ENCODE data around the gene PAK6. TPM values are rescaled to one million over a fixed set of nuclear protein-coding genes. Genes with fewer than 3 reads are reported as not detected.

The PAK6 gene
- total RNA-seq, 1 donor from 2014 or later: not detected

- H3K27me3 ChIP-seq: peaks cover 28% of the 10 kb centered on the region
- peaks cover 15 to 22% of the 10 kb centered on the region in 2 donors for H3K4me1 ChIP-seq
- H3K4me3 ChIP-seq: no peak overlapping the region
- H3K27ac ChIP-seq: no peak overlapping the region
- intact Hi-C loops (cut with DNase I): no loop called here
- no peaks in the 10 kb centered on the region for H3K9me3 ChIP-seq
- no peak for DNase-seq (ENCODE audit: low spot score in 2 of 2)
- H3K36me3 ChIP-seq: no peaks in the 10 kb centered on the region
- no peak for TF ChIP-seq CTCF (IDR thresholded peaks at IDR 0.05)
These were observed 46.3 kb downstream of the PAK6 start for GRCh38 chr15:40285151-40285550.

- intact Hi-C loops (cut with DNase I): no loop called here
- H3K27me3 ChIP-seq: peaks cover 24% of the 10 kb centered on the region
- TF ChIP-seq CTCF (IDR thresholded peaks at IDR 0.05): no peak
These were observed 46.7 kb downstream of the PAK6 start for GRCh38 chr15:40285554-40286011.

GRCh38 chr15:40286061-40286532 is 47.2 kb downstream of the PAK6 start:
- H3K4me3 ChIP-seq: no peak overlapping the region
- no peak overlapping the region for H3K27ac ChIP-seq
- DNase-seq (ENCODE audit: low spot score in 2 of 2): no peak
- H3K36me3 ChIP-seq: no peaks in the 10 kb centered on the region
- no peaks in the 10 kb centered on the region for H3K9me3 ChIP-seq
- peaks cover 21% of the 10 kb centered on the region for H3K27me3 ChIP-seq
- intact Hi-C loops (cut with DNase I): no loop called here
- no peak for TF ChIP-seq CTCF (IDR thresholded peaks at IDR 0.05)
- peaks cover 17 to 22% of the 10 kb centered on the region in 2 donors for H3K4me1 ChIP-seq

More at GRCh38 chr15:40285554-40286011, 46.7 kb downstream of the PAK6 start:
- Histone ChIP-seq H3K36me3 (no peaks in the 10 kb centered on the region), H3K9me3 (no peaks in the 10 kb centered on the region), H3K27ac (no peak overlapping the region), H3K4me1 (peaks cover 15 to 22% of the 10 kb centered on the region in 2 donors), H3K4me3 (no peak overlapping the region)
- DNase-seq (ENCODE audit: low spot score in 2 of 2): no peak

- no peak for TF ChIP-seq CTCF (IDR thresholded peaks at IDR 0.05)
- Histone ChIP-seq H3K9me3 (no peaks in the 10 kb centered on the region), H3K36me3 (no peaks in the 10 kb centered on the region), H3K4me3 (no peak overlapping the region), H3K4me1 (peaks cover 16% of the 10 kb centered on the region in 2 donors), H3K27ac (no peak overlapping the region), H3K27me3 (peaks cover 14% of the 10 kb centered on the region)
- no peak for DNase-seq (ENCODE audit: low spot score in 2 of 2)
- intact Hi-C loops (cut with DNase I): no loop called here
These were observed 47.9 kb downstream of the PAK6 start for GRCh38 chr15:40286794-40287193.

- TF ChIP-seq CTCF (IDR thresholded peaks at IDR 0.05): no peak
- H3K4me1 ChIP-seq: peaks cover 9 to 11% of the 10 kb centered on the region in 2 donors
- H3K27ac ChIP-seq: no peak overlapping the region
- no peak overlapping the region for H3K4me3 ChIP-seq
- no peak for DNase-seq (ENCODE audit: low spot score in 2 of 2)
- intact Hi-C loops (cut with DNase I): no loop called here
- H3K27me3 ChIP-seq: peaks cover 8% of the 10 kb centered on the region
- no peaks in the 10 kb centered on the region for H3K36me3 ChIP-seq
- no peaks in the 10 kb centered on the region for H3K9me3 ChIP-seq
These were observed 48.6 kb downstream of the PAK6 start for GRCh38 chr15:40287505-40287904.

- peaks cover 4 to 7% of the 10 kb centered on the region in 2 donors for H3K4me1 ChIP-seq
- intact Hi-C loops (cut with DNase I): no loop called here
- TF ChIP-seq CTCF (IDR thresholded peaks at IDR 0.05): no peak
- DNase-seq (ENCODE audit: low spot score in 2 of 2): no peak
- no peaks in the 10 kb centered on the region for H3K36me3 ChIP-seq
- no peaks in the 10 kb centered on the region for H3K9me3 ChIP-seq
- H3K27me3 ChIP-seq: peaks cover 3% of the 10 kb centered on the region
- no peak overlapping the region for H3K27ac ChIP-seq
- no peak overlapping the region for H3K4me3 ChIP-seq
These were observed 49.1 kb downstream of the PAK6 start for GRCh38 chr15:40287968-40288367.

All from ascending aorta (tissue), 2 donors.